HG02623 (cell line): ENCODE results near the gene SAMD4A.
"Not testable (repeated sequence)": the region's sequence is repeated elsewhere in the genome, so short reads cannot be mapped to it uniquely, and the experiment has no call there.

Source experiments
- ATAC-seq: cut with Tn5 transposase; IDR thresholded peaks from one replicate; pipeline ENCODE4 v1.9.1; 2021; ENCODE audit warnings: moderate library complexity; ENCODE audit not compliant: unreplicated experiment

SAMD4A gene

GRCh38 chr14:54591866-54592265, 24.9 kb downstream of the SAMD4A start:
- ATAC-seq, result no peak

GRCh38 chr14:54593860-54594259, 26.9 kb downstream of the SAMD4A start:
- ATAC-seq, result no peak

- ATAC-seq, result no peak
Observed at GRCh38 chr14:54594537-54594936, 27.6 kb downstream of the SAMD4A start.

GRCh38 chr14:54597795-54598443, 31.0 kb downstream of the SAMD4A start:
- no peak for ATAC-seq

- no peak for ATAC-seq
Observed at GRCh38 chr14:54599966-54600716, 33.2 kb downstream of the SAMD4A start.

GRCh38 chr14:54600717-54601109, 33.8 kb downstream of the SAMD4A start:
- no peak for ATAC-seq

- ATAC-seq, result no peak
Observed at GRCh38 chr14:54603362-54603761, 36.4 kb downstream of the SAMD4A start.

- no peak for ATAC-seq
Observed at GRCh38 chr14:54606178-54606577, 39.2 kb downstream of the SAMD4A start.

GRCh38 chr14:54606631-54607133, 39.8 kb downstream of the SAMD4A start:
- no peak for ATAC-seq

GRCh38 chr14:54609576-54609975, 42.6 kb downstream of the SAMD4A start:
- ATAC-seq, result no peak

GRCh38 chr14:54610051-54610977, 43.4 kb downstream of the SAMD4A start:
- ATAC-seq, result no peak

- no peak for ATAC-seq
Observed at GRCh38 chr14:54614296-54614695, 47.4 kb downstream of the SAMD4A start.

- ATAC-seq, result no peak
Observed at GRCh38 chr14:54617467-54617866, 50.5 kb downstream of the SAMD4A start.

GRCh38 chr14:54621686-54622085, 54.8 kb downstream of the SAMD4A start:
- ATAC-seq, result no peak

- ATAC-seq, result peak; percentile 76
Observed at GRCh38 chr14:54622192-54622958, 55.4 kb downstream of the SAMD4A start.

- ATAC-seq, result no peak
Observed at GRCh38 chr14:54623279-54624004, 56.5 kb downstream of the SAMD4A start.

GRCh38 chr14:54624005-54624358, 57.1 kb downstream of the SAMD4A start:
- ATAC-seq, result not testable (repeated sequence)

- ATAC-seq, result no peak
Observed at GRCh38 chr14:54625112-54625511, 58.2 kb downstream of the SAMD4A start.

- peak; percentile 3 for ATAC-seq
Observed at GRCh38 chr14:54627219-54627539, 60.3 kb downstream of the SAMD4A start.
